OCI-LY7 (cell line): ENCODE results near the gene MPI. TPM values are rescaled to one million over a fixed set of nuclear protein-coding genes. Genes with fewer than 3 reads are reported as not detected.

Experiments
- BruUV-seq: library from RNA; stranded (reverse); fragments of 400-500 nt; replicated peaks from 2 replicates; lab custom pipeline; 2021; lab: Mats Ljungman, UMichigan
- CTCF ChIA-PET: fragments of 300-600 bp; sonication (Branson Sonifier 250); formaldehyde crosslinking; loops from one replicate; lab custom pipeline; 2022; ENCODE audit warnings: antibody characterized with exemption; ENCODE audit not compliant: unreplicated experiment; lab: Charles Lee
- POLR2A ChIA-PET: fragments of 300-600 bp; sonication (Branson Sonifier 250); formaldehyde crosslinking; loops from one replicate; lab custom pipeline; 2022; ENCODE audit warnings: antibody characterized with exemption; lab: Charles Lee
- DNase-seq: peaks from one replicate; pipeline ENCODE4 v3.0.0-alpha.2; 2015; ENCODE audit warnings: low spot score
- H2AFZ ChIP-seq: fragments of 200-600 bp; sonication (generic), shearing (Covaris generic); 2 replicates; pipeline ENCODE4 v1.6.1; 2014; ENCODE audit warnings: mild to moderate bottlenecking, antibody characterized with exemption, low read length, moderate library complexity
- H3K27ac ChIP-seq: fragments of 200-600 bp; sonication (generic); 2 replicates; pipeline ENCODE4 v1.5.1; 2014; ENCODE audit warnings: mixed run types, low read depth, mild to moderate bottlenecking, moderate library complexity, low read length, inconsistent platforms; ENCODE audit not compliant: poor library complexity, severe bottlenecking
- H3K36me3 ChIP-seq: fragments of 200-600 bp; sonication (generic); 2 replicates; pipeline ENCODE4 v1.6.1; 2014; ENCODE audit warnings: mild to moderate bottlenecking, antibody characterized with exemption, low read length, moderate library complexity, mixed read lengths; ENCODE audit not compliant: insufficient read depth
- H3K4me1 ChIP-seq: fragments of 200-600 bp; sonication (generic); 2 replicates; pipeline ENCODE4 v1.5.1; 2014; ENCODE audit warnings: mild to moderate bottlenecking, low read length; ENCODE audit not compliant: insufficient read depth, poor library complexity, severe bottlenecking
- H3K4me2 ChIP-seq: fragments of 200-600 bp; sonication (generic); 2 replicates; pipeline ENCODE4 v1.6.1; 2014; ENCODE audit warnings: mild to moderate bottlenecking, low read length
- H3K4me3 ChIP-seq: fragments of 200-600 bp; sonication (generic); 2 replicates; pipeline ENCODE4 v1.5.1; 2014; ENCODE audit warnings: mild to moderate bottlenecking, low read depth, low read length; ENCODE audit not compliant: poor library complexity, severe bottlenecking
- H3K79me2 ChIP-seq: fragments of 200-600 bp; sonication (generic); 2 replicates; pipeline ENCODE4 v1.6.1; 2016; ENCODE audit warnings: low read depth, mild to moderate bottlenecking, low read length, moderate library complexity, mixed read lengths; ENCODE audit not compliant: insufficient read depth
- H3K9me2 ChIP-seq: fragments of 200-600 bp; sonication (generic); 2 replicates; pipeline ENCODE4 v1.6.1; 2016; ENCODE audit warnings: mild to moderate bottlenecking, low read length, mixed read lengths; ENCODE audit not compliant: insufficient read depth
- H3K9me3 ChIP-seq: fragments of 200-600 bp; sonication (generic); 2 replicates; pipeline ENCODE4 v1.6.1; 2014; ENCODE audit warnings: mild to moderate bottlenecking, mixed run types, low read length, mixed read lengths
- H4K20me1 ChIP-seq: fragments of 200-600 bp; sonication (generic); 2 replicates; pipeline ENCODE4 v1.6.1; 2014; ENCODE audit warnings: mild to moderate bottlenecking, antibody characterized with exemption, low read length, moderate library complexity, mixed read lengths; ENCODE audit not compliant: insufficient read depth
- EZH2phosphoT487 ChIP-seq: fragments of 200-600 bp; sonication (generic); IDR thresholded peaks from 2 replicates; pipeline ENCODE4 v1.6.1; 2018; ENCODE audit warnings: low read depth, borderline replicate concordance, mild to moderate bottlenecking, mixed run types, antibody characterized with exemption, low read length, moderate library complexity, mixed read lengths
- intact Hi-C: fragments of 100-400 bp; cut with micrococcal nuclease; formaldehyde crosslinking; loops from one replicate; pipeline ENCODE4 v1.10.0; 2022; ENCODE audit not compliant: unreplicated experiment
- total RNA-seq, 2 experiments: library from RNA; depleted of rRNA in 1 of 2; stranded (reverse); fragments of >200 nt in 1 of 2; shearing (Covaris generic) in 1 of 2; gene quantifications; 2 replicates each; pipeline ENCODE4 v1.2.3, GENCODE V29; 2014 to 2022
- TF ChIP-seq, protein P1 (sequence below): fragments of 200-600 bp; sonication (generic); conservative IDR thresholded peaks from 2 replicates; pipeline ENCODE4 v1.5.1; 2014; ENCODE audit warnings: mild to moderate bottlenecking, antibody characterized with exemption, low read length, moderate library complexity, mixed read lengths

Gene MPI
- total RNA-seq, 2 experiments from 2014 or later: 58.9 to 67.2 TPM

DNA sequence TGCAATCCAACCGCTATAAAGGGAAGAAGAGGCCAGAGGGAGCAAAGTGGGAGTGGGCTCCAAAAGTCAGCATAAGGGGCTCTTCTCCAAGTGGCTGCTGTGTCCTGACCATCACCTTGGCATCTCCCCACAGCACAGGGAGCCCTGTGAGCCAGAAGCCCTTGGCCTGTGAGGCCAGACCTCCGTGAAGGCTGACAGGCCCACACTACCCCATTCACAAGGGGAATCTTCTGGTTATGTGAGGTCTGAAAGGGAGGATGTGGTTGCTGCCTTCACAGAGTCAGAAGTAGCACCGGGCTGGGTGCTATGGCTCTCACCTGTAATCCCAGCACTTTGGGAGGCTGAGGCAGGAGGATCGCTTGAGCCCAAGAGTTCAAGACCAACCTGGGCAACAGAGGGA lies 44.3 kb upstream of the MPI start:
- no peaks in the 10 kb centered on the region for H4K20me1 ChIP-seq
- H3K4me2 ChIP-seq: no peak overlapping the region
- BruUV-seq: no TSS peak
- POLR2A ChIA-PET: no interaction called here
- H3K9me2 ChIP-seq: no peaks in the 10 kb centered on the region
- H3K36me3 ChIP-seq: peaks cover 31% of the 10 kb centered on the region
- H3K27ac ChIP-seq: peak overlapping the region; percentile 27
- peaks cover 35% of the 10 kb centered on the region for H3K4me1 ChIP-seq
- no peak for TF ChIP-seq EZH2phosphoT487
- TF ChIP-seq, protein P1, sequence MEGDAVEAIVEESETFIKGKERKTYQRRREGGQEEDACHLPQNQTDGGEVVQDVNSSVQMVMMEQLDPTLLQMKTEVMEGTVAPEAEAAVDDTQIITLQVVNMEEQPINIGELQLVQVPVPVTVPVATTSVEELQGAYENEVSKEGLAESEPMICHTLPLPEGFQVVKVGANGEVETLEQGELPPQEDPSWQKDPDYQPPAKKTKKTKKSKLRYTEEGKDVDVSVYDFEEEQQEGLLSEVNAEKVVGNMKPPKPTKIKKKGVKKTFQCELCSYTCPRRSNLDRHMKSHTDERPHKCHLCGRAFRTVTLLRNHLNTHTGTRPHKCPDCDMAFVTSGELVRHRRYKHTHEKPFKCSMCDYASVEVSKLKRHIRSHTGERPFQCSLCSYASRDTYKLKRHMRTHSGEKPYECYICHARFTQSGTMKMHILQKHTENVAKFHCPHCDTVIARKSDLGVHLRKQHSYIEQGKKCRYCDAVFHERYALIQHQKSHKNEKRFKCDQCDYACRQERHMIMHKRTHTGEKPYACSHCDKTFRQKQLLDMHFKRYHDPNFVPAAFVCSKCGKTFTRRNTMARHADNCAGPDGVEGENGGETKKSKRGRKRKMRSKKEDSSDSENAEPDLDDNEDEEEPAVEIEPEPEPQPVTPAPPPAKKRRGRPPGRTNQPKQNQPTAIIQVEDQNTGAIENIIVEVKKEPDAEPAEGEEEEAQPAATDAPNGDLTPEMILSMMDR: no peak
- CTCF ChIA-PET: no interaction called here
- H2AFZ ChIP-seq: no peak overlapping the region
- no peaks in the 10 kb centered on the region for H3K9me3 ChIP-seq
- H3K4me3 ChIP-seq: no peak overlapping the region
- intact Hi-C loops: no loop called here
- H3K79me2 ChIP-seq: no peaks in the 10 kb centered on the region
- DNase-seq: no peak

- H3K4me2 ChIP-seq: no peak overlapping the region
- H3K27ac ChIP-seq: no peak overlapping the region
- peaks cover 19% of the 10 kb centered on the region for H3K4me1 ChIP-seq
- no peak overlapping the region for H3K4me3 ChIP-seq
- ChIA-PET POLR2A (interaction anchor here (1.5 kb wide), 1 partner anchor 12 kb away, joined by 3 read pairs; no protein-coding TSS in a partner anchor), CTCF (no interaction called here)
- intact Hi-C loops: no loop called here
- DNase-seq: no peak
- TF ChIP-seq EZH2phosphoT487: no peak
- TF ChIP-seq, protein P1: no peak
- H4K20me1 ChIP-seq: no peaks in the 10 kb centered on the region
- H3K36me3 ChIP-seq: peaks cover 50% of the 10 kb centered on the region
- no peaks in the 10 kb centered on the region for H3K9me3 ChIP-seq
- no TSS peak for BruUV-seq
- H3K79me2 ChIP-seq: no peaks in the 10 kb centered on the region
- H3K9me2 ChIP-seq: no peaks in the 10 kb centered on the region
- H2AFZ ChIP-seq: no peak overlapping the region
These were observed 42.4 kb upstream of the MPI start for GRCh38 chr15:74847432-74847831.

GRCh38 chr15:74850393-74850792 lies 39.4 kb upstream of the MPI start:
- no TSS peak for BruUV-seq
- POLR2A ChIA-PET: no interaction called here
- TF ChIP-seq, protein P1: no peak
- TF ChIP-seq EZH2phosphoT487: no peak
- Histone ChIP-seq H3K27ac (no peak overlapping the region), H3K36me3 (peaks cover 61% of the 10 kb centered on the region), H3K9me3 (no peaks in the 10 kb centered on the region), H3K9me2 (no peaks in the 10 kb centered on the region), H2AFZ (no peak overlapping the region), H3K4me2 (no peak overlapping the region), H3K4me3 (no peak overlapping the region), H3K79me2 (no peaks in the 10 kb centered on the region), H3K4me1 (peaks cover 3% of the 10 kb centered on the region), H4K20me1 (no peaks in the 10 kb centered on the region)
- CTCF ChIA-PET: no interaction called here
- intact Hi-C loops: no loop called here
- no peak for DNase-seq
